Measurements from ENCODE around the gene INTS14. TPM values are rescaled to one million over a fixed set of nuclear protein-coding genes. Genes with fewer than 3 reads are reported as not detected.

The INTS14 gene
- total and polyA plus RNA-seq, 11 donors: 5.7 to 19.3 (median 15.1) TPM

GRCh38 chr15:65638681-65639089 is 27.8 kb upstream of the INTS14 start:
- H3K4me1 ChIP-seq: peaks cover 0 to 14% (median 7%) of the 10 kb centered on the region in 12 donors
- ATAC-seq (peak; percentile 57 to 80 (median 76)), DNase-seq (peak in 1 of 5 donors; percentile 20)
- no peaks in the 10 kb centered on the region for H3K9me3 ChIP-seq
- TF ChIP-seq POLR2A (IDR thresholded peaks at IDR 0.05) (no peak), CTCF (IDR thresholded peaks at IDR 0.05) (peak; percentile 64 to 87 (median 74))
- peak overlapping the region in 1 of 12 donors; percentile 10 for H3K4me3 ChIP-seq
- no peaks in the 10 kb centered on the region for H3K36me3 ChIP-seq
- H3K27me3 ChIP-seq: no peaks in the 10 kb centered on the region
- H3K27ac ChIP-seq: no peak overlapping the region
- intact Hi-C loops (cut with DNase I): loop anchor here in 7 of 10 donors (2.0 to 10.0 kb wide), 7 partner anchors 186 to 646 kb away; no protein-coding TSS in a partner anchor
- WGBS, 4 donors: 2 to 5% (median 4%) methylated on average over 3 of the region's 3 CpGs

- H3K36me3 ChIP-seq: no peaks in the 10 kb centered on the region
- peaks cover 0 to 14% (median 6%) of the 10 kb centered on the region in 12 donors for H3K4me1 ChIP-seq
- no peak for ATAC-seq
- H3K27ac ChIP-seq: no peak overlapping the region
- TF ChIP-seq CTCF (IDR thresholded peaks at IDR 0.05) (no peak), POLR2A (IDR thresholded peaks at IDR 0.05) (no peak)
- no peaks in the 10 kb centered on the region for H3K27me3 ChIP-seq
- H3K4me3 ChIP-seq: no peak overlapping the region
- intact Hi-C loops (cut with DNase I): loop anchor here in 7 of 10 donors (2.0 to 10.0 kb wide), 7 partner anchors 187 to 647 kb away; no protein-coding TSS in a partner anchor
- H3K9me3 ChIP-seq: no peaks in the 10 kb centered on the region
- DNase-seq: no peak
- WGBS, 4 donors: 80 to 88% (median 83%) methylated on average over 5 of the region's 5 CpGs
These were observed 27.2 kb upstream of the INTS14 start for GRCh38 chr15:65638109-65638508.

- no peak overlapping the region for H3K4me3 ChIP-seq
These were observed 23.4 kb upstream of the INTS14 start for GRCh38 chr15:65634356-65634755.

GRCh38 chr15:65633752-65634151 is 22.8 kb upstream of the INTS14 start:
- Histone ChIP-seq H3K27ac (no peak overlapping the region), H3K4me1 (peaks cover 0 to 10% (median 0%) of the 10 kb centered on the region in 12 donors), H3K9me3 (no peaks in the 10 kb centered on the region), H3K4me3 (no peak overlapping the region), H3K36me3 (no peaks in the 10 kb centered on the region), H3K27me3 (no peaks in the 10 kb centered on the region)
- ATAC-seq: no peak
- DNase-seq: no peak
- TF ChIP-seq CTCF (IDR thresholded peaks at IDR 0.05) (no peak), POLR2A (IDR thresholded peaks at IDR 0.05) (no peak)
- 76 to 91% (median 85%) methylated on average over 2 of the region's 2 CpGs for WGBS, 4 donors
- intact Hi-C loops (cut with DNase I): loop anchor here in 6 of 10 donors (10.0 kb wide), 3 partner anchors 191 to 651 kb away; no protein-coding TSS in a partner anchor

More at GRCh38 chr15:65634356-65634755, 23.4 kb upstream of the INTS14 start:
- TF ChIP-seq CTCF (IDR thresholded peaks at IDR 0.05) (no peak), POLR2A (IDR thresholded peaks at IDR 0.05) (no peak)
- intact Hi-C loops (cut with DNase I): loop anchor here in 6 of 10 donors (10.0 kb wide), 3 partner anchors 190 to 650 kb away; no protein-coding TSS in a partner anchor
- H3K27ac ChIP-seq: no peak overlapping the region
- 75 to 81% (median 77%) methylated on average over 1 of the region's 1 CpG for WGBS, 4 donors
- ATAC-seq (no peak), DNase-seq (no peak)
- H3K9me3 ChIP-seq: no peaks in the 10 kb centered on the region
- H3K27me3 ChIP-seq: no peaks in the 10 kb centered on the region
- H3K4me1 ChIP-seq: peaks cover 0 to 14% (median 0%) of the 10 kb centered on the region in 12 donors
- H3K36me3 ChIP-seq: no peaks in the 10 kb centered on the region

Data from heart left ventricle (tissue), 16 donors.